GM19438 (cell line): ENCODE data around the gene DRGX.

Experiments
- ATAC-seq: cut with Tn5 transposase; IDR thresholded peaks from one replicate; pipeline ENCODE4 v1.9.1; 2021; ENCODE audit warnings: low read depth; ENCODE audit not compliant: unreplicated experiment

Gene DRGX

GRCh38 chr10:49384268-49384953, 11.5 kb downstream of the DRGX start:
- ATAC-seq, result no peak

GRCh38 chr10:49383853-49384252, 12.0 kb downstream of the DRGX start:
- no peak for ATAC-seq

- no peak for ATAC-seq
Measured at GRCh38 chr10:49382826-49383225, 13.1 kb downstream of the DRGX start.

- no peak for ATAC-seq
Measured at GRCh38 chr10:49382226-49382625, 13.7 kb downstream of the DRGX start.

- no peak for ATAC-seq
Measured at GRCh38 chr10:49381111-49381900, 14.6 kb downstream of the DRGX start.

- ATAC-seq, result no peak
Measured at GRCh38 chr10:49379596-49380410, 16.1 kb downstream of the DRGX start.

- no peak for ATAC-seq
Measured at GRCh38 chr10:49377256-49377655, 18.6 kb downstream of the DRGX start.

GRCh38 chr10:49375611-49376010, 20.3 kb downstream of the DRGX start:
- no peak for ATAC-seq

GRCh38 chr10:49374740-49375139, 21.1 kb downstream of the DRGX start:
- ATAC-seq, result no peak

GRCh38 chr10:49373361-49373760, 22.5 kb downstream of the DRGX start:
- no peak for ATAC-seq

GRCh38 chr10:49371967-49372366, 23.9 kb downstream of the DRGX start:
- no peak for ATAC-seq

GRCh38 chr10:49370326-49371100, 25.4 kb downstream of the DRGX start:
- ATAC-seq, result no peak

- no peak for ATAC-seq
Measured at GRCh38 chr10:49369216-49370162, 26.4 kb downstream of the DRGX start.

GRCh38 chr10:49368256-49368655, 27.6 kb downstream of the DRGX start:
- no peak for ATAC-seq

- no peak for ATAC-seq
Measured at GRCh38 chr10:49367600-49367999, 28.3 kb downstream of the DRGX start.

GRCh38 chr10:49366460-49366859, 29.4 kb downstream of the DRGX start:
- ATAC-seq, result no peak

- ATAC-seq, result no peak
Measured at GRCh38 chr10:49365675-49366415, 30.0 kb downstream of the DRGX start.

- no peak for ATAC-seq
Measured at GRCh38 chr10:49365275-49365674, 30.6 kb downstream of the DRGX start.

- no peak for ATAC-seq
Measured at GRCh38 chr10:49364747-49365146, 31.1 kb downstream of the DRGX start.
